ENCODE data around the gene NELFCD. TPM values are rescaled to one million over a fixed set of nuclear protein-coding genes. Genes with fewer than 3 reads are reported as not detected.
A peak's percentile ranks its signal among the peaks of the same experiment; 100 is the strongest.

The NELFCD gene
- total and polyA plus RNA-seq, 9 of the 15 experiments (the other 6 are each of a cell fraction or from before 2014, with no cell fraction given) = 11.7 to 163 (median 96.5) TPM

- DNase-seq (ENCODE audit: extremely low read depth in 1 of 4, low spot score in 3 of 4) = peak in 1 of 4 experiments; percentile 65
- no peak overlapping the region for H3K4me3 ChIP-seq
- TF ChIP-seq NCOR1 (IDR thresholded peaks at IDR 0.05) = no peak
- TF ChIP-seq ZKSCAN1 (IDR thresholded peaks at IDR 0.05; ENCODE audit: low read depth, low read length) = no peak
- no peak for TF ChIP-seq ZNF239 (CRISPR knock-in tag; IDR thresholded peaks at IDR 0.05)
- TF ChIP-seq SMARCE1 (IDR thresholded peaks at IDR 0.05) = no peak
- TF ChIP-seq, protein P1, sequence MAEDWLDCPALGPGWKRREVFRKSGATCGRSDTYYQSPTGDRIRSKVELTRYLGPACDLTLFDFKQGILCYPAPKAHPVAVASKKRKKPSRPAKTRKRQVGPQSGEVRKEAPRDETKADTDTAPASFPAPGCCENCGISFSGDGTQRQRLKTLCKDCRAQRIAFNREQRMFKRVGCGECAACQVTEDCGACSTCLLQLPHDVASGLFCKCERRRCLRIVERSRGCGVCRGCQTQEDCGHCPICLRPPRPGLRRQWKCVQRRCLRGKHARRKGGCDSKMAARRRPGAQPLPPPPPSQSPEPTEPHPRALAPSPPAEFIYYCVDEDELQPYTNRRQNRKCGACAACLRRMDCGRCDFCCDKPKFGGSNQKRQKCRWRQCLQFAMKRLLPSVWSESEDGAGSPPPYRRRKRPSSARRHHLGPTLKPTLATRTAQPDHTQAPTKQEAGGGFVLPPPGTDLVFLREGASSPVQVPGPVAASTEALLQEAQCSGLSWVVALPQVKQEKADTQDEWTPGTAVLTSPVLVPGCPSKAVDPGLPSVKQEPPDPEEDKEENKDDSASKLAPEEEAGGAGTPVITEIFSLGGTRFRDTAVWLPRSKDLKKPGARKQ (CRISPR knock-in tag; IDR thresholded peaks at IDR 0.05) = no peak
- TF ChIP-seq E2F6 (IDR thresholded peaks at IDR 0.05; ENCODE audit: borderline replicate concordance in 1 of 2, extremely low read depth in 1 of 2, insufficient read depth in 1 of 2, insufficient read length in 1 of 2, low read depth in 1 of 2, low read length in 1 of 2, poor library complexity in 1 of 2, severe bottlenecking in 1 of 2) = no peak
- TF ChIP-seq GTF2A2 (tag; IDR thresholded peaks at IDR 0.05) = no peak
- TF ChIP-seq CEBPG (CRISPR knock-in tag; IDR thresholded peaks at IDR 0.05) = no peak
- TF ChIP-seq CEBPG (tag; conservative IDR thresholded peaks at IDR 0.05 in 1 of 2, IDR thresholded peaks at IDR 0.05 in 1 of 2) = no peak
- TF ChIP-seq, protein P2, sequence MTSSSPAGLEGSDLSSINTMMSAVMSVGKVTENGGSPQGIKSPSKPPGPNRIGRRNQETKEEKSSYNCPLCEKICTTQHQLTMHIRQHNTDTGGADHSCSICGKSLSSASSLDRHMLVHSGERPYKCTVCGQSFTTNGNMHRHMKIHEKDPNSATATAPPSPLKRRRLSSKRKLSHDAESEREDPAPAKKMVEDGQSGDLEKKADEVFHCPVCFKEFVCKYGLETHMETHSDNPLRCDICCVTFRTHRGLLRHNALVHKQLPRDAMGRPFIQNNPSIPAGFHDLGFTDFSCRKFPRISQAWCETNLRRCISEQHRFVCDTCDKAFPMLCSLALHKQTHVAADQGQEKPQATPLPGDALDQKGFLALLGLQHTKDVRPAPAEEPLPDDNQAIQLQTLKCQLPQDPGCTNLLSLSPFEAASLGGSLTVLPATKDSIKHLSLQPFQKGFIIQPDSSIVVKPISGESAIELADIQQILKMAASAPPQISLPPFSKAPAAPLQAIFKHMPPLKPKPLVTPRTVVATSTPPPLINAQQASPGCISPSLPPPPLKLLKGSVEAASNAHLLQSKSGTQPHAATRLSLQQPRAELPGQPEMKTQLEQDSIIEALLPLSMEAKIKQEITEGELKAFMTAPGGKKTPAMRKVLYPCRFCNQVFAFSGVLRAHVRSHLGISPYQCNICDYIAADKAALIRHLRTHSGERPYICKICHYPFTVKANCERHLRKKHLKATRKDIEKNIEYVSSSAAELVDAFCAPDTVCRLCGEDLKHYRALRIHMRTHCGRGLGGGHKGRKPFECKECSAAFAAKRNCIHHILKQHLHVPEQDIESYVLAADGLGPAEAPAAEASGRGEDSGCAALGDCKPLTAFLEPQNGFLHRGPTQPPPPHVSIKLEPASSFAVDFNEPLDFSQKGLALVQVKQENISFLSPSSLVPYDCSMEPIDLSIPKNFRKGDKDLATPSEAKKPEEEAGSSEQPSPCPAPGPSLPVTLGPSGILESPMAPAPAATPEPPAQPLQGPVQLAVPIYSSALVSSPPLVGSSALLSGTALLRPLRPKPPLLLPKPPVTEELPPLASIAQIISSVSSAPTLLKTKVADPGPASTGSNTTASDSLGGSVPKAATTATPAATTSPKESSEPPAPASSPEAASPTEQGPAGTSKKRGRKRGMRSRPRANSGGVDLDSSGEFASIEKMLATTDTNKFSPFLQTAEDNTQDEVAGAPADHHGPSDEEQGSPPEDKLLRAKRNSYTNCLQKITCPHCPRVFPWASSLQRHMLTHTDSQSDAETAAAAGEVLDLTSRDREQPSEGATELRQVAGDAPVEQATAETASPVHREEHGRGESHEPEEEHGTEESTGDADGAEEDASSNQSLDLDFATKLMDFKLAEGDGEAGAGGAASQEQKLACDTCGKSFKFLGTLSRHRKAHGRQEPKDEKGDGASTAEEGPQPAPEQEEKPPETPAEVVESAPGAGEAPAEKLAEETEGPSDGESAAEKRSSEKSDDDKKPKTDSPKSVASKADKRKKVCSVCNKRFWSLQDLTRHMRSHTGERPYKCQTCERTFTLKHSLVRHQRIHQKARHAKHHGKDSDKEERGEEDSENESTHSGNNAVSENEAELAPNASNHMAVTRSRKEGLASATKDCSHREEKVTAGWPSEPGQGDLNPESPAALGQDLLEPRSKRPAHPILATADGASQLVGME (CRISPR knock-in tag; IDR thresholded peaks at IDR 0.05) = no peak
- TF ChIP-seq EP300 (IDR thresholded peaks at IDR 0.05; ENCODE audit: low read length) = 0 out of 2 replicates have a peak, but pooled peaks have one; percentile 4
- no peak for TF ChIP-seq ZFP30 (CRISPR knock-in tag; IDR thresholded peaks at IDR 0.05; ENCODE audit: borderline replicate concordance)
- TF ChIP-seq NFXL1 (CRISPR knock-in tag; IDR thresholded peaks at IDR 0.05) = no peak
Observed at GRCh38 chr20:59014680-59015389, 33.8 kb downstream of the NELFCD start.

More at GRCh38 chr20:59014680-59015389, 33.8 kb downstream of the NELFCD start:
- no peaks in the 10 kb centered on the region for H3K27me3 ChIP-seq (ENCODE audit: control insufficient read depth in 2 of 2, insufficient read depth in 2 of 2, low read length in 2 of 2)
- H3K4me1 ChIP-seq (replicated peaks in 1 of 2; ENCODE audit: control insufficient read depth in 2 of 2, insufficient read depth in 2 of 2, low read length in 2 of 2) = peaks cover 89% of the 10 kb centered on the region in 2 experiments
- FAIRE-seq = no peak
- no peaks in the 10 kb centered on the region for H3K9me1 ChIP-seq (ENCODE audit: control insufficient read depth, insufficient read depth, low read length)
- no peaks in the 10 kb centered on the region for H3K9me3 ChIP-seq (replicated peaks; ENCODE audit: control insufficient read depth, insufficient read depth, low read depth, low read length)
- H3K4me2 ChIP-seq (ENCODE audit: insufficient read depth, low read length) = peak overlapping the region; percentile 59; the same call in 1 of the 2 replicates
- intact Hi-C loops (cut with micrococcal nuclease) (no loop called here), in situ Hi-C loops (cut with MboI) (no loop called here)
- peak overlapping the region; percentile 8; the same call in 1 of the 3 replicates for H3K27ac ChIP-seq (ENCODE audit: extremely low read depth, low read depth, low read length)
- ChIA-PET CTCF (ENCODE audit: low intra/inter-chr PET ratio) (no interaction called here), POLR2A (interaction anchor here (0.6 to 1.4 kb wide), 3 partner anchors 8 to 17 kb away, joined by 3 read pairs; partner anchors contain the start of gene ATP5F1E)
- peak overlapping the region; percentile 54 for H2AFZ ChIP-seq (ENCODE audit: low read depth, low read length)
- peaks cover 4% of the 10 kb centered on the region; the same call in 1 of the 3 replicates for H3K36me3 ChIP-seq (ENCODE audit: control insufficient read depth, insufficient read depth, low read length)
- H4K20me1 ChIP-seq (replicated peaks; ENCODE audit: control insufficient read depth, insufficient read depth, low read length) = no peaks in the 10 kb centered on the region
- H3K9ac ChIP-seq (ENCODE audit: insufficient read depth in 1 of 2, low read depth in 2 of 2, low read length in 2 of 2) = peak overlapping the region; percentile 32 to 78
- no TSS peak for BruUV-seq (replicated peaks)
- peaks cover 11% of the 10 kb centered on the region for H3K79me2 ChIP-seq (ENCODE audit: control insufficient read depth, insufficient read depth, low read length)
- WGBS (ENCODE audit: insufficient coverage, low coverage, missing lambda C conversion rate) = 45% methylated on average over 17 of the region's 17 CpGs
- peak; percentile 5; the same call in 1 of the 3 replicates for ATAC-seq
